ENCODE data around the gene EIF4A2. TPM values are rescaled to one million over a fixed set of nuclear protein-coding genes. Genes with fewer than 3 reads are reported as not detected.
A peak's percentile ranks its signal among the peaks of the same experiment; 100 is the strongest.
"Not testable (repeated sequence)": the region's sequence is repeated elsewhere in the genome, so short reads cannot be mapped to it uniquely, and the experiment has no call there.

EIF4A2 gene
- total RNA-seq, 1 experiment from 2014 or later: 416 TPM

DNA sequence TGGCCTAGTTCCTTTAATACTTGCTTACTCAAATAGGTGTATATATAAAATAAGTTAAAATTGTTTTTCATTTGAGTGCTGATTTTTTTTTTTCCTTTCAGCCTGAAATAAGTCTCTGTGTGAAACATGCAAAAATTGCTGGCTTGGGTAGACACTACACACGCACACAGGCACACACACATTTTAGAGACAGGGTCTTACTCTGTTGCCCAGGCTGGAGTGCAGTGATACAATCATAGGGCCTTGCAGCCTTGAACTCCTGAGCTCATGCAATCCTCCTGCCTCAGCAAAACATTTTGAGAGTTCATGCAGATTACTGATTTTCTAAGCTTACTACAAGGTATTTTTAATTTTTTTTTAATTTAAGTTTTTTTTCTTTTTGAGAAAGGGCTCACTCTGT is 35.6 kb downstream of the EIF4A2 start:
- DNase-seq (ENCODE audit: low spot score): no peak

DNA sequence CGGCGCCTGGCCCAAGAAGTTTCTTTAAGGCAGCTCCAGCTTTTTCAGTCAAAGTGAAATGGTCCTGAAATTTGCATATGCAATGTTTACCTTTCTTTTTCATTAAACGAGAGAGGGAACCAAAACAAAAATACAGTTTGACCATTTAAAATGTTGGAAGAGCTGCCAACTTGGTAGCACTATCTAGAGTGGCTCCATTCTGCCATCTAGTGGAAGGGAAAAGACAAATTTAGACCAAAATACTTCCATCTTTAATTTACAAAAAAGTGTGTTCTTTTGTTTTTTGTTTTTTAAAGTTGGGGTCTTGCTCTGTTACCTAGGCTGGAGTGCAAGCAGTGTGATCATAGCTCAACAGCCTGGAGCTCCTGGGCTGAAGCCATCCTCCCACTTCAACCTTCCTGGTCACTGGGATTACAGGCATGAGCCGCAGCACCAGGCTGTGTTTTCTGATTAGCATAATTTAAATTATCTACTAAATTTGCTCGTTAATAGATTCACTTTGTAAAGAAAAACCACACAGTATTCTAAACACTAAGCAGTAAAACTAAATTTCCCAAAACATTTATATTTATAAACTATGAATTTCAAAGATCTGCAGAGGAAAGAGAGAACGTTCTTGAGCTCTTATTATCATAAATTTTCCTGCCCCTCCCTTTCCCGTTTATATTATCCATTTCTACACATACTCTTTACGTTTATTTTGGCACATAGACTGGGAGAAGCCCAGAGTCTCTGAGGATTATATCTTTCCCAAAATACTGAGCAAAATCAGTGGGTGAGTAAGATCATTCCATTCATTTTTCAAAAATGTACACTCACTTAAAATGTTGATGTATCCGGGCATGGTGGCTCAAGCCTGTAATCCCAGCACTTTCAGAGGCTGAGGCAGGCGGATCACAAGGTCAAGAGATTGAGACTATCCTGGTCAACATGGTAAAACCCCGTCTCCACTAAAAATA is 38.3 kb downstream of the EIF4A2 start:
- DNase-seq (ENCODE audit: low spot score): peak; percentile 61

DNA sequence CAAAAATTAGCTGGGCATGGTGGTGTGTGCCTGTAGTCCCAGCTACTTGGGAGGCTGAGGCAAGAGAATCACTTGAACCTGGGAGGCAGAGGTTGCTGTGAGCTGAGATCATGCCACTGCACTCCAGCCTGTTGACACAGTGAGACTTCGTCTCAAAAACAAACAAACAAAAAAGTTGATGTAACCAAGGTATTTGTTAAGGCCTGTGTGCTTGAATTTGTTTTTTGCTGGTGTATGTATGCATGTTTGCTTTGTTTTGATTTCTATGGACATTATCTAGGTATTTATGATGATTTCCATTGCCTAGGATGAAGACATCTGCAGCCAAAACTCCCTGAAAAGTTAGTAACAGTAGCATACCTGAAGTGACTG is 39.0 kb downstream of the EIF4A2 start:
- DNase-seq (ENCODE audit: low spot score): not testable (repeated sequence)

DNA sequence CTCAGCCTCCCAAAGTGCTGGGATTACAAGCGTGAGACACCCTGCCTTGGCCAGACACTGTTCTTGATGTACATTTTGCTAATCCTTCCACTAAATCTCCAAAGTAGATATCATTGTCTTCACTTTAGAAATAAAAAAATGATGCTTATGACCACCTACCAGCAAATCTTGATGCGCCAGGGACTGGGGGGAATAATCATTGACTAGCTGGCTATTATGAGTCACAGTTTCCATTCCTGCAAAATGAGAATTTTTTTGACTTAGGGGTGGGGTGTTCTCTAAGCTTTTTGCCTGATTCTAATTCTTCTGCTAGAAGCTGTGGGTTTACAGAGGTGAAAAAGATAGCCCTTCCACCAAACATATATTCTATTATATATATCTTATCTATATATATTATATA is 40.0 kb downstream of the EIF4A2 start:
- DNase-seq (ENCODE audit: low spot score): no peak

DNA sequence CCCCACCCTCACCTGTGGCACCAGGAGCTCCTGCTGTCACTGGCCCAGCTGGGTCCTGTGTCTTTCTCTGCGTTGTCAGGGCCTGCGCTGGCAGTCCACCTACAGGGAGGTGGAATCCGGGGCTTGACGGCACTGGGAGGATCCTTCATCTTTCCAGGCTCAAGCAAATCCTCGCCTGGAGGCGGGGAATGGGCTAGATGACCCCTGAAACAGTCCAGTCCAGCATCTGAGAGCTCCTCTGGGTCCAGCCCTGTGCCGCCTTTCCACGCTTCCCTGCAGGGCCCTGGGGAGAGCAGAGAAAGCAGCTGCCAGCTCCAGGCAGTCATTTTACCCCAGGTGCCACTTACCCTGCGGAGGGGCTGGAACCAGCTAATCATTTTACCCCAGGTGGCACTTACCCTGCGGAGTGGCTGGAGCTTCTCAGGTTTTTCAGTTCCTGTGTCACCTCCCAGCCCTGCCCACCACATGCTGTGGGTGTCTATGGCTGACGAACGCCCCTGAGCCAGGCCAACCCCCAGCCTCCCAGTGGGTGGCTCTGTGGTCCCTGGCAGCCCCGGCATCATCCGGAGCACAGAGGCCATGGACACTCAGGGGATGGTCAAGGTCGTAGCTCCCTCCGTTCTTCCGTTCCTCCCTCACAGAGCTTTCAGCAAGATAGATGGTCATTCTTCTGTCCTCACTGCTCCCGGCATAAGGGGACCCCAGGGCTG is 41.2 kb downstream of the EIF4A2 start:
- no peak for DNase-seq (ENCODE audit: low spot score)

DNA sequence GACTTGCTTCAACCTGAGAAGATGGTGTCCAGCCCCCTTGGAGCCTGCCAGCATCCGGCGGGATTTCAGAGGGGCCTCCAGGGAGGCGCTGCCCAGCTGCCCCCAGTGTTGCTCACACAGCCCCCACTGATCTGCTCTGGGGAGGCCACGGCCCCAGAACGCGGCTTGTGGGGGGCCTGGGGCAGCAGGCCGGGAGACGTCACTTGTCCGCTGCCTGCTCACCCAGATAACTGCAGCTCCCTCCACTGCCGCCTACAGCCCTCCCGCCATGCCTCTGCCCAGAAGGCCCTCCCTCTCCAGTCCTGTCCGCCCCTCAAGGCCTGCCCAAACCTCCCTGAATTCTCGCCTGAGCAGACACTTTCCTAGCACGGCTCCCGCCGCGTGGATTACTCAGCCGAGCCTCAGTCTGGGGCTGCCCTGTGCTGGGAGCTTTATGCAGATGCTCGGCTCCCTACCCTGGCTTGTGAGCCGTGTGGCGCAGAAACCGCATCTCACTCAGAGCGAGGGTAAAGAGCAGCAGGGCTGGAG is 42.0 kb downstream of the EIF4A2 start:
- DNase-seq (ENCODE audit: low spot score): no peak

DNA sequence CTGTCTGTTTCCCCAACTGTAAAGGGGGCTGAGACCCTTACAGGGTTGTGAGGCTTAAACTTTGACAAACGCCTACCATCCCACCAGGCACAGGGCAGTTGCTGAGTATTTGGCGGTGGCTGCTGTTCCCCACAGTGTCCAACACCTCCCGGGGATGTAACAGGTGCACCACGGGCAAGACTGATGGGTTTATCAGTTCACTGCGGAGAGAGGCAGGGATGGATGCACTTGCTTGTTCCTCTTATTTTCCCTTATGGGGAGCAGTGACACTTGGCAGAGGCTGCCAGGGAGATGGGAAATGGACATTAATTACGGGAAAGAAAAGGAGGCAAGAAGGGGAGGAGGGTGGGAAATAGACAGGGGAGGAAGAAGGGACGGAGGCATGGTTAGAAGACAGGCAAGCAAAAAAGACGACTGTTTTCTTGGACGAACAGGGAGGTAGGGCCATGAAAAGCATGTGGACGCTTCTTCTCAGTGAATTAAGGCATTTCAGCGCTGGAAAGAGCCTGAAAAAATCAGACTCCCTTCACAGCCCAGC is 42.6 kb downstream of the EIF4A2 start:
- no peak for DNase-seq (ENCODE audit: low spot score)

DNA sequence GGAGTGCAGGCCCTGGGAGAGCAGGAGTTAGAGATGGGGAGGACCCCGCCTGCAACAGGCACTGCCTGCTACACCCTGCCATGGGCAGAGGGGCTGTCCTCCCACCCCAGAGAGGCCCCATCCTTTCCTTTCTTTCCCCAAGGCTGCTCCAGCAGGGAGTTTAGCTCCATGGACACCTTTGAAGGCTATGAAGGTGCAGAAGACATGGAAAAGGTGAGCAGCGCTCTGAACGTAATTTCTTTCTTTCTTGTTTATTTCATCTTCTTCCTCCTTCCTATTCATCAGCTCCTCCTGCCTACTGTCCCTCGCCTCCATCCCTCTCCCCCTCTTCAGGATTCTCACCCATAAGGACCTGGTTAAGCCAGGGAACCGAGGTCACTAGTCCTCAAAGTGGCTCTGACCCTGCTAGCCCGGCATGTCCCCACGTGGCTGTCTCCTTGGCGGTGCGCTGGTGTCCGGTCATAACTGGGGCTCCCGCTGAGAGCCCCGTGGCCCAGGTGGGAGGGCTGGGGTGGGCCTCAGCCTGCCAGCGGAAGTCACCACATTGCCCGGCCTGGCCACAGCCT is 43.1 kb downstream of the EIF4A2 start:
- no peak for DNase-seq (ENCODE audit: low spot score)

DNA sequence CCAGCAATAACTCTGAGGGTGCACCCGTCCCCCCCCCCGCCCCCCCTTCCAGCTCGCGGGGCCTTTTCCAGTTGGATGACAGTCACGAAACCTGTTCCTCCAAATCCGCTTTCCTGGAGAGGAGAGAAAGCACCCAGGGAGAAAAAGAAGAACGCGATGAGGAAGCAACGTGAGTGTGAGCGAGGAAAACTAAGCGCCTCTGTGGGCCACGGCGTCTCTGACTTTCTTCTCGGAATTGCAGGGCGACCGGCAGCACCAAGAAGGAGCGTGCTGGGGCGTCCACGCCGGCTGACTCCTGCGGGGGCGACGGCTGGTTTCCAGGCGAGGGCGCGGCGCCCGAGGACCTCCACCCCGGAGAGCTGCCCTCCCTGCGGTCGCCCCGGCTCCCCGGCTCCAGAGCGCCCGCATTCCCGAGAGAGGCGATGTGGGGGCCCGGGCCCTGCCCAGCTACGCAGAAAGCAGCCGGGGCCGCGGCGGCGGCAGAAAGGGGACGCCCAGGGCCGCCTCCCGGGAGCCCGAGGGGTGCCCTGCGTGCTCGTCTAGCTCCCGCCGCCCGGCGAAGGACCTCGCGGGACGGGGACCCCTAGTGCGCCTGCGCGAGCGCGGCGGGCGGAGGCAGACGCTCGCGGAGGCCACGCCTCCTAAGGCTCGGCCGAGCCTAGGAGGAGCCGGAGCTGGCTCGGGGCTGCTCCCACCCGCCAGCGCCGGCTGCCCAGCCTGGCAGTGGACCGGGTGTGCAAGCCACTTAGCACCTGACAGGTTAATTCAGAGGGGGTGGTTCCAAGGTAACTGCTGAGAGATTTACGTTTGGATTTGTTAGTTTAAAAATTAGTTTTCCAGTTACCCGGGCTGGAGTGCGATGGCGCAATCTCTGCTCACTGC is 43.8 kb downstream of the EIF4A2 start:
- peak; percentile 82 for DNase-seq (ENCODE audit: low spot score)

DNA sequence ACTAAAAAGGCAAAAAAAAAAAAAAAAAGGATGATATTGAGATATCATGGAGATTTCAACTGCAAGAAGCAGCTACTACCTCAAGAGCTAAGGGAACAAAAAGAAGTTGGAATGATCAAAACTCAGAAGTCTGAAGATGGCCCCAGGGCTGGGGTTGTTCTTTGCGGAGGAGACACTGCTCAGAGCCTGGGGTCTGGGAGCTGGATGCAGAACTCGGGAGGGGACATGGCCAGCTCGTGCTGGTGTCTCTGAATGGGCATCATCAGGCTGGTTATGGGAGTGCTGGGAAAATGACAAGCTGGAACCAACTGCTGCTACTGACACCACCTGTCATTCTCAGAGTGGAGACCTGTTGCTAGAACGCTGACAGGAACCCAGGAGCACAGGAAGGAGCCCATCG is 45.0 kb downstream of the EIF4A2 start:
- no peak for DNase-seq (ENCODE audit: low spot score)

DNA sequence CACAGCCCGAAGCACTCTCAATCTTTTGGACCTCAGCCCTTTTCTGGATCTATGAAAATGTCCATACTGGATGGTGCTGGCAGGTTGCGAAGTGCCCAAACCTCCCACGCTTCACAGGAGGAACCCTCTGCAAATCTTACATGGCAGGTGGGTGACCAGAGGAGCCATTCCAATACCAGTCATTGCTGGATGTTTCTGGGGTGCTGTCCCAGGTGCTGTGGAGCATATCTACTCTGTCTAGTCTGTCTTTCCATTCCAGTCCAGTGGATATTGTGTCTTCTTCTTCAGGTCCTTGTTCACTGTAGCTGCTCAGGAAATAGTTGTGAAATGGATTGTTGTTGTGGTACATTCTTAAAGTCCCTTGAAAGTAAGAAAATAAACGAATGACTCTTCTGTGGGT is 48.4 kb downstream of the EIF4A2 start:
- DNase-seq (ENCODE audit: low spot score): no peak

DNA sequence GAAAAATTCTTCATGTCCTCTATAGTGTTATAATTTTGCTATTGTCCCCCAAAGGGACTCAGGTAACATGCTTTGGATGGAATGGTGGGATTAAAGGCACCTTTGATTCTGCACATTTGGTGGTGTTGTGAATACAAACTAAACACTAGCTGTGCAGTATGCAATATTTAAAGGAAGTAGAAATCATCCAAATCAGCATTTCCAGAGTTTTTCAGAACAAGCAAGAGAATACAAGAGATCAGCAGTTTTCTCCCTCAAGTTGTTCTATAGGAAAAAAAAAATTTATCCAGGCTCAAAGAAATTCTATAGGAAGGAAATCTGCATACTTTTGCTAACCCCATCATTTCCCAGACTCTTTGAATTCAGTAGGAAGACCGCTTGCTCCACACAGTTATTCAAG is 48.9 kb downstream of the EIF4A2 start:
- DNase-seq (ENCODE audit: low spot score): no peak

Other genes with a start within 250 kb of the EIF4A2 start
- 0.10 TPM in 1 of 2 replicates, not detected in the other for gene CRYGS, start 239.2 kb upstream of the EIF4A2 start, total RNA-seq (2014; rRNA removed; shearing (Covaris generic))
- 21.4 and 25.5 TPM in 2 replicates for gene TBCCD1, start 216.2 kb upstream of the EIF4A2 start, total RNA-seq (2014; rRNA removed; shearing (Covaris generic))
- gene DNAJB11, start 212.9 kb upstream of the EIF4A2 start, total RNA-seq (2014; rRNA removed; shearing (Covaris generic)): 155 and 159 TPM in 2 replicates
- gene AHSG, start 170.5 kb upstream of the EIF4A2 start, total RNA-seq (2014; rRNA removed; shearing (Covaris generic)): not detected in 2 replicates
- not detected in 2 replicates for gene FETUB, start 143.2 kb upstream of the EIF4A2 start, total RNA-seq (2014; rRNA removed; shearing (Covaris generic))
- not detected in 2 replicates for gene HRG, start 117.6 kb upstream of the EIF4A2 start, total RNA-seq (2014; rRNA removed; shearing (Covaris generic))
- not detected in 2 replicates for gene KNG1, start 66.2 kb upstream of the EIF4A2 start, total RNA-seq (2014; rRNA removed; shearing (Covaris generic))
- 131 and 150 TPM in 2 replicates for gene RFC4, start 22.9 kb downstream of the EIF4A2 start, total RNA-seq (2014; rRNA removed; shearing (Covaris generic))
- not detected in 2 replicates for gene ADIPOQ, start 59.1 kb downstream of the EIF4A2 start, total RNA-seq (2014; rRNA removed; shearing (Covaris generic))
- 3.2 and 3.4 TPM in 2 replicates for gene ST6GAL1, start 146.9 kb downstream of the EIF4A2 start, total RNA-seq (2014; rRNA removed; shearing (Covaris generic))